Sigmoid colon (tissue), 3 donors: ENCODE results near the gene SPRED1.

ENCODE experiments used
- CTCF ChIP-seq, 4 experiments: fragments of 450-650 bp in 3 of 4; fragments of 200-600 bp in 1 of 4; IDR thresholded peaks; one replicate each; pipeline ENCODE4 v1.5.1; 2016 to 2019; ENCODE audit warnings: antibody characterized with exemption in 4 of 4, mild to moderate bottlenecking in 3 of 4, moderate library complexity in 2 of 4
- POLR2A ChIP-seq, 2 donors: fragments of 450-650 bp; IDR thresholded peaks; one replicate each; pipeline ENCODE4 v1.6.1; 2016; ENCODE audit warnings: antibody characterized with exemption in 2 of 2, mild to moderate bottlenecking in 2 of 2, moderate library complexity in 2 of 2

- TF ChIP-seq CTCF (IDR thresholded peaks at IDR 0.05) = no peak
- TF ChIP-seq POLR2A (IDR thresholded peaks at IDR 0.05) = no peak
Observed at GRCh38 chr15:38316311-38316710, 63.7 kb downstream of the SPRED1 start.
